Activated CD8-positive, alpha-beta memory T cell treated with anti-CD3 and anti-CD28 coated beads for 1 hour (primary cell): ENCODE measurements around the gene IL17D.
"Not testable (repeated sequence)": the region's sequence is repeated elsewhere in the genome, so short reads cannot be mapped to it uniquely, and the experiment has no call there.

Source experiments
- DNase-seq, 2 donors: peaks; one replicate each; pipeline ENCODE4 v3.0.0-alpha.2; 2020; ENCODE audit warnings: low read depth in 1 of 2; ENCODE audit errors: extremely low read depth in 1 of 2

The IL17D gene

GRCh38 chr13:20717581-20718542 is 14.4 kb downstream of the IL17D start:
- DNase-seq = no peak

- no peak for DNase-seq
Observed at GRCh38 chr13:20718958-20719566, 15.6 kb downstream of the IL17D start.

DNA sequence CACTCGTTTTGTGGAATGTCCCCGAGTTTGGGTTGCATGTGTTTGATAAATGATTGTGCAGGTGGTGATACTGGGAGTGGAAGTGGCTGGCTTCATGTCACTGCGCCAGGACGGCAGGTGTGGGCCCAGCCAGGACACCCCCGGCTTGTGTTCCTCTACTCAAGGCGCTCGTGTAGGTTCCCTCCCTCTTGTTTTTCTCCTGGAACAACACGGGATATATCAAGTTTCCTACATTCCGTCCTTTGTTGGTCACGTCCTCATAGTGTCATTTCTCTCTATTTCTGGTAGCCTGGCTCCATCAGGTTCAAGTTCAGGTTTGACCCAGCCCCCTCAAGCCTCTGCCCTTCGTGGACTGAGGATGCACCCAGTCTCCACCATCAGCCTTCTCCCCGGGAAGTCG is 16.3 kb downstream of the IL17D start:
- DNase-seq = no peak

GRCh38 chr13:20720499-20720898 is 17.0 kb downstream of the IL17D start:
- DNase-seq = no peak

GRCh38 chr13:20721058-20721453 is 17.6 kb downstream of the IL17D start:
- no peak for DNase-seq

- DNase-seq = no peak
Observed at GRCh38 chr13:20721454-20722357, 18.2 kb downstream of the IL17D start.

GRCh38 chr13:20727856-20728255 is 24.4 kb downstream of the IL17D start:
- DNase-seq = no peak

DNA sequence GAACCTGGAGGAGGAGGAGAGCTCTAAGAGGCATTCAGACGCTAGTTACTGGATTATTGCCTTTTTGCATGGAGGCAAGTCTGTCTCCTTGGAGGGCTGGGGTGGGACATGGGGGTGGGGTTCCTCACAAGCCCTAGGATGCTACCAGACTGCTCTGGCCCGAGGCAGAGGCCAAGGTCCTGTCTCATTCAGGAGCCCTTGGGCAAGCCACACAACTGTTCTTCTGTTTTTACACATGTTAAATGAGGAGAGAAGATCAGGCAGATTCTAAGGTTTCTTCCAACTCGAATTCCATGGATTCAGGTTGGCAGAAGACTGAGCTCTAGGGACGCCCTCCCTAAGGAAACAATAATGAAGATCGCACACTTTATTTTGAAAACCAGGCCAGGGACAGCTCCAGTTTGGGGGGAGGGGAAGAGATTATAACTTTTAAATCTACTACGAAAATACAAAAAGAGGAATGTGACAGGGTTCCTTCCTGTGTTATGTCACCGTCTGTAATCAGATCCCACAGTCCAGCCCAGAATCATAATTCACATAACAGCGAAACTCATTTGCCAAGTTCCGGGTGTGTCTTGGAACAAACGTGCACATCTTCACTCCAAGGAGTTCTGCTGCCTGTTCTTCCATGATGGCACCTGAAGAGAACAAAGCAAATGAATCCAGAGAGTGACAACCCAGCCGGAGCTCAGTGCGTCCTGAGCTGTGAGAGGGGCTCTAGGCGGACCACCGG is 25.2 kb downstream of the IL17D start:
- no peak for DNase-seq

- DNase-seq = no peak
Observed at GRCh38 chr13:20729633-20730585, 26.4 kb downstream of the IL17D start.

- no peak for DNase-seq
Observed at GRCh38 chr13:20738616-20739015, 35.1 kb downstream of the IL17D start.

DNA sequence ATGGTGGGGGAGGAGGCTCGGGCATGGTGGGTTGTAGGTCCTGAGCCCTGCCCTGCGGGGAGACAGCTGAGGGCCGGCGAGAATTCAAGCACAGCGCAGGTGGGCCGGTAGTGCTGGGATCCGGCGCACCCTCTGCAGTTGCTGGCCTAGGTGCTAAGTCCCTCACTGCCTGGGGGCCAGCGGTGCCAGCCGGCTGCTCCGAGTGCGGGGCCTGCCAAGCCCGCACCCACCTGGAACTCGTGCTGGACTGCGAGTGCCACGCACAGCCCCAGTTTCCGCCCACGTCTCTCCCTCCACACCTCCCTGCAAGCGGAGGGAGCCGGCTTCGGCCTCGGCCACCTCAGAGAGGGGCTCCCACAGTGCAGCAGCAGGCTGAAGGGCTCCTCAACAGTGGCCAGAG is 36.5 kb downstream of the IL17D start:
- no peak for DNase-seq

- DNase-seq = not testable (repeated sequence)
Observed at GRCh38 chr13:20743830-20744404, 40.4 kb downstream of the IL17D start.

DNA sequence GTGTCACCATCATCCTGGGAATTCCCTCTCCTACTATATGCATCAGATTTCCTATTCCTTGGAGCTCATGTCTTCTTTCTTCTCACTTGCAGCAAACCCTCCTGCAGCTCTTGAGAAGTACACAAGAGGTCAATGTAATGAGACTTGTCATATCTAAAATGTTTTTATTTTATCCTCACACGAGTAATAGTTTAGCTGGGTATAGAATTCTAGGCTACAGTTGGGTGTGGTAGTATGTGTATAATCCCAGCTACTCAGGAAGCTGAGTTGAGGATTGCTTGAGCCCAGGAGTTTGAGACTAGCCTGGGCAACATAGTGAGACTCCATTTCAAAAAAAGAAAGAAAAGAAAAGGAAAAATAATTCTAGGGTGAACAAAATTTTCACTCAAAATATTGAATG is 45.9 kb downstream of the IL17D start:
- no peak for DNase-seq

DNA sequence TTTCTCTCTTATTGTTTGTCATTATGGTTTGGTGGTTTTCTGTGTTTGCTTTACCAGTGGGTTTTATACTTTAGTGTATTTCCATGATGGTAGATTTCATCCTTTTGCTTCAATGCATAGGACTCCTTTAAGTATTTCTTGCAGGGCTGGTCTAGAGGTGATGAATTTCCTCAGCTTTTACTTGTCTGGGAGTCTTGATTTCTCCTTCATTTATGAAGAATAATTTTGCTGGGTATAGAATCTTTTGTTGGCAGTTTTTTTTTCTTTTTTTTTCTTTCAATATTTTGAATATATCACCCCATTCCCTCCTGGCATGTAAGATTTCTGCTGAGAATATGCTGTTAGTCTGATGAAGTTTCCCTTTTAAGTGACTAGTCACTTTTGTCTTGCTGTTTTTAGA is 50.5 kb downstream of the IL17D start:
- no peak for DNase-seq

DNA sequence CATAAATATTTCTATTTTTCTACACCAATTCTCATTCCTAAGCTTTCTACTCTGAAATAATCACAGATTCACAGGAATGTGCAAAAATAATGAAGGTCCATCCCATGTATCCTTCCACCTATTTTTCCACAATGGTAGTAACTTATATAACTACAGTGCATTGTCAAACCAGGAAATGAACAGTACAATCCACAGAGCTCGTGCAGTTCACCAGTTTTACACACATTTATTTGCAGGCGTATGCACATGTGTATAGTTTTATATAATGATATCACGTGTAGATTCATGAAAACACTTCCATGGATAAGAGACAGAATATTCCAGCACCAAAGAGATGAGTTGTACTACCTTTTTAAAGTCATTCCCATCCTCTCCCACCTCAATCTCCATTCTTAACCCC is 57.4 kb downstream of the IL17D start:
- DNase-seq = no peak

DNA sequence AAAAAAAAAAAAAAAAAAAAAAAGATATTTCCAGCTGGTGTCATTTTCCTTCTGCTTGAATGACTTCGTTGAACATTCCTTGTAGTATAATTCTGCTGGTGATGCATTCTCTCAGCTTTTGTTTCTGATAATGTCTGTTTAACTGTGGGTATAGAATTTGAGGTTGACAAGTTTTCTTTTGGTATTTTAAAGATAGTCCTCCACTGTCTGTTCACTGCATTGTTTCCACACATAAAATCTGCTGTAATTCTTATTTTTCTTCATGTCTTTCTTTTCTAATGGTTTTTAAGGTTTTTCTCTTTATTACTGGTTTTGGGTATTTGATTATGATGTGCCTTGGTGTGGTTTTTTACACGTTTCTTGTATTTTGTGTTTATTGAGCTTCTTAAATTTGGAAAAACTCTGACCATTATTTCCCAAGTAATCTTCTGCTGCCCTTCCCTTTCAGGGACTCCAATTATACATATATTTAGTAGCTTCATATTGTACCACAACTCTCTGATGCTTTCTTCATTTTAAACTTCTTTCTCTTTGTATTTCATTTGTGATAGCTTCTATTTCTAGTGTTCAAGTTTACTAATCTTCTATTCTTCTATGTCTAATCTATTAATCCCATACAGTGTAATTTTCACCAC is 63.9 kb downstream of the IL17D start:
- DNase-seq = no peak

GRCh38 chr13:20769091-20769490 is 65.6 kb downstream of the IL17D start:
- DNase-seq = no peak

- DNase-seq = no peak
Observed at GRCh38 chr13:20769834-20770233, 66.3 kb downstream of the IL17D start.
